ENCODE data around the gene SAPCD1.

The SAPCD1 gene

GRCh38 chr6:31740397-31741223 is 21.8 kb upstream of the SAPCD1 start:
- peaks cover 6 to 34% (median 18%) of the 10 kb centered on the region in 4 experiments for H3K36me3 ChIP-seq (ENCODE audit: control insufficient read depth in 4 of 4, insufficient read depth in 4 of 4, low read length in 3 of 4)
- ChIA-PET CTCF (interaction anchor here (0.6 to 19.7 kb wide), 14 partner anchors 9 to 91 kb away, joined by 3 to 268 read pairs (median 4); partner anchors contain the start of genes DDAH2, LSM2, LY6G6C and MPIG6B), POLR2A (interaction anchor here (0.9 to 4.0 kb wide), 8 partner anchors 9 to 87 kb away, joined by 3 to 53 read pairs (median 6); partner anchors contain the start of genes DDAH2, GPANK1, HSPA1B and MPIG6B)
- no peak for DNase-seq
- H3K4me1 ChIP-seq (ENCODE audit: control extremely low read depth in 1 of 4, control insufficient read depth in 4 of 4, insufficient read depth in 4 of 4, low read length in 3 of 4), result peaks cover 15 to 51% (median 40%) of the 10 kb centered on the region in 4 experiments
- H3K9me3 ChIP-seq (ENCODE audit: control extremely low read depth in 1 of 5, control insufficient read depth in 4 of 5, insufficient read depth in 2 of 5, low read depth in 1 of 5, low read length in 4 of 5), result no peaks in the 10 kb centered on the region
- 5% methylated on average over 25 of the region's 29 CpGs for WGBS (ENCODE audit: insufficient coverage)
- H3K27me3 ChIP-seq (replicated peaks in 2 of 5; ENCODE audit: control insufficient read depth in 4 of 5, insufficient read depth in 5 of 5, low read length in 4 of 5), result no peaks in the 10 kb centered on the region
- peak overlapping the region; percentile 68 to 100 (median 74) for H3K4me3 ChIP-seq (ENCODE audit: control insufficient read depth in 1 of 7, extremely low read depth in 1 of 7, insufficient read depth in 4 of 7, low read depth in 2 of 7, low read length in 6 of 7)
- H3K27ac ChIP-seq (ENCODE audit: insufficient read depth in 1 of 2, low read depth in 1 of 2, low read length in 2 of 2, poor library complexity in 1 of 2, severe bottlenecking in 2 of 2), result peak overlapping the region; percentile 99

DNA sequence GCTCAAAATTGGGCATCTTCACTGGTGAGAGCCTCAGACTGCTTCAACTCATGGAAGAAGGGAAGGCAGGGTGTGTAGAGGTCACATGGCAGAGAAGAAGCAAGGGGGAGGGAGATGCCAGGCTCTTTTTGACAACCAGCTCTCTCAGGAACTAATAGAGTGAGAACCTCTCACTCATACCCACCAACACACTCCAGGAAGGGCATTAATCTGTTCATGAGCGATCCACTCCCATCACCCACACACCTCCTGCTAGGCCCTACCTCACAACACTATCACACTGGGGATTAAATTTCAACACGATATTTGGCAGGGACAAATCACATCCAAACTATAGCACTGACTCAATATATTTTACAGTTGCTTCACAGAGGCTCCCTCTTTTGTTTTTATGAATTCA is 20.6 kb upstream of the SAPCD1 start:
- CTCF ChIA-PET, result interaction anchor here (0.9 to 19.7 kb wide), 7 partner anchors 10 to 89 kb away, joined by 3 to 268 read pairs (median 4); partner anchors contain the start of genes DDAH2 and SAPCD1
- 100% methylated on average over 1 of the region's 2 CpGs for WGBS (ENCODE audit: insufficient coverage)

GRCh38 chr6:31742894-31743293 is 19.6 kb upstream of the SAPCD1 start:
- H3K27me3 ChIP-seq (replicated peaks in 2 of 5; ENCODE audit: control insufficient read depth in 4 of 5, insufficient read depth in 5 of 5, low read length in 4 of 5), result no peaks in the 10 kb centered on the region
- ChIA-PET POLR2A (interaction anchor here (0.6 kb wide), 1 partner anchor 84 kb away, joined by 3 read pairs; no protein-coding TSS in a partner anchor), CTCF (interaction anchor here (1.1 kb wide), 1 partner anchor 26 kb away, joined by 3 read pairs; no protein-coding TSS in a partner anchor)
- WGBS (ENCODE audit: insufficient coverage), result 100% methylated on average over 3 of the region's 3 CpGs
- DNase-seq, result no peak
- peaks cover 15 to 33% (median 24%) of the 10 kb centered on the region in 4 experiments for H3K4me1 ChIP-seq (ENCODE audit: control extremely low read depth in 1 of 4, control insufficient read depth in 4 of 4, insufficient read depth in 4 of 4, low read length in 3 of 4)
- H3K9me3 ChIP-seq (ENCODE audit: control extremely low read depth in 1 of 5, control insufficient read depth in 4 of 5, insufficient read depth in 2 of 5, low read depth in 1 of 5, low read length in 4 of 5), result no peaks in the 10 kb centered on the region
- no peak overlapping the region for H3K4me3 ChIP-seq (ENCODE audit: control insufficient read depth in 1 of 7, extremely low read depth in 1 of 7, insufficient read depth in 4 of 7, low read depth in 2 of 7, low read length in 6 of 7)
- H3K27ac ChIP-seq (ENCODE audit: insufficient read depth in 1 of 2, low read depth in 1 of 2, low read length in 2 of 2, poor library complexity in 1 of 2, severe bottlenecking in 2 of 2), result peak overlapping the region in 1 of 2 experiments; percentile 52
- H3K36me3 ChIP-seq (ENCODE audit: control insufficient read depth in 4 of 4, insufficient read depth in 4 of 4, low read length in 3 of 4), result peaks cover 6 to 44% (median 23%) of the 10 kb centered on the region in 4 experiments

More for the DNA sequence above, 20.6 kb upstream of the SAPCD1 start:
- DNase-seq, result no peak
- POLR2A ChIA-PET, result interaction anchor here (0.6 to 2.6 kb wide), 3 partner anchors 14 to 20 kb away, joined by 3 to 10 read pairs (median 3); no protein-coding TSS in a partner anchor
- H3K9me3 ChIP-seq (ENCODE audit: control extremely low read depth in 1 of 5, control insufficient read depth in 4 of 5, insufficient read depth in 2 of 5, low read depth in 1 of 5, low read length in 4 of 5), result no peaks in the 10 kb centered on the region
- no peak overlapping the region for H3K4me3 ChIP-seq (ENCODE audit: control insufficient read depth in 1 of 7, extremely low read depth in 1 of 7, insufficient read depth in 4 of 7, low read depth in 2 of 7, low read length in 6 of 7)
- H3K4me1 ChIP-seq (ENCODE audit: control extremely low read depth in 1 of 4, control insufficient read depth in 4 of 4, insufficient read depth in 4 of 4, low read length in 3 of 4), result peaks cover 15 to 42% (median 35%) of the 10 kb centered on the region in 4 experiments
- H3K27ac ChIP-seq (ENCODE audit: insufficient read depth in 1 of 2, low read depth in 1 of 2, low read length in 2 of 2, poor library complexity in 1 of 2, severe bottlenecking in 2 of 2), result peak overlapping the region in 1 of 2 experiments; percentile 52
- H3K27me3 ChIP-seq (replicated peaks in 2 of 5; ENCODE audit: control insufficient read depth in 4 of 5, insufficient read depth in 5 of 5, low read length in 4 of 5), result no peaks in the 10 kb centered on the region
- H3K36me3 ChIP-seq (ENCODE audit: control insufficient read depth in 4 of 4, insufficient read depth in 4 of 4, low read length in 3 of 4), result peaks cover 6 to 34% (median 18%) of the 10 kb centered on the region in 4 experiments

- no peak overlapping the region for H3K4me3 ChIP-seq (ENCODE audit: control insufficient read depth in 1 of 7, extremely low read depth in 1 of 7, insufficient read depth in 4 of 7, low read depth in 2 of 7, low read length in 6 of 7)
- H3K27me3 ChIP-seq (replicated peaks in 2 of 5; ENCODE audit: control insufficient read depth in 4 of 5, insufficient read depth in 5 of 5, low read length in 4 of 5), result no peaks in the 10 kb centered on the region
- H3K27ac ChIP-seq (ENCODE audit: insufficient read depth in 1 of 2, low read depth in 1 of 2, low read length in 2 of 2, poor library complexity in 1 of 2, severe bottlenecking in 2 of 2), result peak overlapping the region in 1 of 2 experiments; percentile 52
- POLR2A ChIA-PET, result no interaction called here
- no peak for DNase-seq
- CTCF ChIA-PET, result interaction anchor here (0.8 to 1.8 kb wide), 2 partner anchors 25 to 33 kb away, joined by 3 to 8 read pairs; no protein-coding TSS in a partner anchor
- WGBS (ENCODE audit: insufficient coverage), result 80% methylated on average over 1 of the region's 1 CpG
- peaks cover 4 to 19% (median 9%) of the 10 kb centered on the region in 4 experiments for H3K4me1 ChIP-seq (ENCODE audit: control extremely low read depth in 1 of 4, control insufficient read depth in 4 of 4, insufficient read depth in 4 of 4, low read length in 3 of 4)
- H3K36me3 ChIP-seq (ENCODE audit: control insufficient read depth in 4 of 4, insufficient read depth in 4 of 4, low read length in 3 of 4), result peaks cover 8 to 52% (median 27%) of the 10 kb centered on the region in 4 experiments
- H3K9me3 ChIP-seq (ENCODE audit: control extremely low read depth in 1 of 5, control insufficient read depth in 4 of 5, insufficient read depth in 2 of 5, low read depth in 1 of 5, low read length in 4 of 5), result no peaks in the 10 kb centered on the region
These were observed 18.0 kb upstream of the SAPCD1 start for GRCh38 chr6:31744422-31744821.

GRCh38 chr6:31749301-31750036 is 13.0 kb upstream of the SAPCD1 start:
- WGBS (ENCODE audit: insufficient coverage), result 100% methylated on average over 5 of the region's 8 CpGs
- POLR2A ChIA-PET, result interaction anchor here (0.7 kb wide), 1 partner anchor 78 kb away, joined by 5 read pairs; no protein-coding TSS in a partner anchor

GRCh38 chr6:31750411-31751022 is 11.9 kb upstream of the SAPCD1 start:
- H3K27me3 ChIP-seq (replicated peaks in 2 of 5; ENCODE audit: control insufficient read depth in 4 of 5, insufficient read depth in 5 of 5, low read length in 4 of 5), result no peaks in the 10 kb centered on the region
- H3K4me3 ChIP-seq (ENCODE audit: control insufficient read depth in 1 of 7, extremely low read depth in 1 of 7, insufficient read depth in 4 of 7, low read depth in 2 of 7, low read length in 6 of 7), result no peak overlapping the region
- DNase-seq, result no peak
- H3K9me3 ChIP-seq (ENCODE audit: control extremely low read depth in 1 of 5, control insufficient read depth in 4 of 5, insufficient read depth in 2 of 5, low read depth in 1 of 5, low read length in 4 of 5), result no peaks in the 10 kb centered on the region
- 97% methylated on average over 5 of the region's 7 CpGs for WGBS (ENCODE audit: insufficient coverage)
- no peaks in the 10 kb centered on the region for H3K4me1 ChIP-seq (ENCODE audit: control extremely low read depth in 1 of 4, control insufficient read depth in 4 of 4, insufficient read depth in 4 of 4, low read length in 3 of 4)
- peaks cover 0 to 33% (median 14%) of the 10 kb centered on the region in 4 experiments for H3K36me3 ChIP-seq (ENCODE audit: control insufficient read depth in 4 of 4, insufficient read depth in 4 of 4, low read length in 3 of 4)
- POLR2A ChIA-PET, result no interaction called here
- CTCF ChIA-PET, result interaction anchor here (1.0 to 1.4 kb wide), 4 partner anchors 10 to 41 kb away, joined by 3 to 7 read pairs (median 3); partner anchors contain the start of gene MSH5
- H3K27ac ChIP-seq (ENCODE audit: insufficient read depth in 1 of 2, low read depth in 1 of 2, low read length in 2 of 2, poor library complexity in 1 of 2, severe bottlenecking in 2 of 2), result peak overlapping the region in 1 of 2 experiments; percentile 40

More at GRCh38 chr6:31749301-31750036, 13.0 kb upstream of the SAPCD1 start:
- CTCF ChIA-PET, result interaction anchor here (0.7 to 1.1 kb wide), 5 partner anchors 11 to 1578 kb away, joined by 3 to 4 read pairs (median 3); no protein-coding TSS in a partner anchor
- no peaks in the 10 kb centered on the region for H3K4me1 ChIP-seq (ENCODE audit: control extremely low read depth in 1 of 4, control insufficient read depth in 4 of 4, insufficient read depth in 4 of 4, low read length in 3 of 4)
- peak overlapping the region in 1 of 2 experiments; percentile 6 for H3K27ac ChIP-seq (ENCODE audit: insufficient read depth in 1 of 2, low read depth in 1 of 2, low read length in 2 of 2, poor library complexity in 1 of 2, severe bottlenecking in 2 of 2)
- H3K4me3 ChIP-seq (ENCODE audit: control insufficient read depth in 1 of 7, extremely low read depth in 1 of 7, insufficient read depth in 4 of 7, low read depth in 2 of 7, low read length in 6 of 7), result no peak overlapping the region
- H3K9me3 ChIP-seq (ENCODE audit: control extremely low read depth in 1 of 5, control insufficient read depth in 4 of 5, insufficient read depth in 2 of 5, low read depth in 1 of 5, low read length in 4 of 5), result no peaks in the 10 kb centered on the region
- peaks cover 0 to 40% (median 18%) of the 10 kb centered on the region in 4 experiments for H3K36me3 ChIP-seq (ENCODE audit: control insufficient read depth in 4 of 4, insufficient read depth in 4 of 4, low read length in 3 of 4)
- DNase-seq, result no peak
- no peaks in the 10 kb centered on the region for H3K27me3 ChIP-seq (replicated peaks in 2 of 5; ENCODE audit: control insufficient read depth in 4 of 5, insufficient read depth in 5 of 5, low read length in 4 of 5)
